ENCODE results near the gene TTLL4.

TTLL4 gene

GRCh38 chr2:218788529-218789255 lies 78.1 kb downstream of the TTLL4 start:
- DNase-seq, result no peak

DNA sequence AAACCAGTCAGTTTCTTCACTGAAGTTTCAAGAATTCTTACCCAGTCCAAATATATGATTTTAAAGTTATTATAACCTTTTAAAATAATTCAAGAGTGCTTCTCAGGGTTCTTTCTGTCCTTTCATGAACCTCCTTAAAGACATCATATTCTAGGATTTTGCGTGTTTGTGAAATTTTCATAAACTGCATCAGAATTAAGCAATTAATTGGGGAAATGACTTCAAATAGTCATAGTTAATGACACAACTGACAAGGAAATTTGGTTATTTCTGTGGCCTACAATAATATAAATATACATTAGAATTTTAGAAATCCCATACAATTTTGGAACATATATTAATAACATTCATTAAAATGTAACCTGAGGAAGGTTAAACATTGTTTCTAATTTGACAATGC lies 81.8 kb downstream of the TTLL4 start:
- DNase-seq, result no peak

- no peak for DNase-seq
Measured at GRCh38 chr2:218796691-218797090, 86.1 kb downstream of the TTLL4 start.

- no peak for DNase-seq
Measured at GRCh38 chr2:218798767-218799504, 88.3 kb downstream of the TTLL4 start.

DNA sequence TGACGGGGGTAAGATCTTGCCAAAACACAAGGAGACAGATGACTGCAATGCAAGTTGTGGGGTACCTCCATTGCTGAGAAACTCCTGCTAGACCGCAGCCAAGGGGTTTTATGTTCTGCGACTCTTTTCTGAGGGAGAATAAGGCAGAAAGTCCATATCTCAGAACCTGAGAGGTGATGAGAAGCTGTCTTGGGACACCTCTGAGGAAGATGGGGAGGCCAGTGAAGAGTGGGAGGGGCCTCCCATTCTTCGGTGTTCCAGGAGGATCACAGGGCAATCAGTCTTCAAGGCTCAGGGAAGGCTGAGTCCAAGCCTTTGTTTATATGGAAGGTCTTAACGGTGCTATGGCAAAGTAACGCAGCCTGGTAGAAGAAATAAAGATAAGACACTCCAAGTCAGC lies 89.4 kb downstream of the TTLL4 start:
- DNase-seq, result no peak

- no peak for DNase-seq
Measured at GRCh38 chr2:218802386-218802994, 91.9 kb downstream of the TTLL4 start.

- no peak for DNase-seq
Measured at GRCh38 chr2:218804817-218805216, 94.2 kb downstream of the TTLL4 start.
